DND-41 (cell line): ENCODE data around the gene XYLT1.
A peak's percentile ranks its signal among the peaks of the same experiment; 100 is the strongest.

ENCODE experiments used
- ATAC-seq: fragments of 200-7000 bp; cut with Tn5 transposase; 3 replicates; pipeline ENCODE4 v1.9.1; 2021; ENCODE audit warnings: low read depth; ENCODE audit not compliant: insufficient read depth
- DNase-seq: peaks from one replicate; pipeline ENCODE4 v3.0.0-alpha.2; 2020
- H2AFZ ChIP-seq: 2 replicates; pipeline ENCODE4 v1.6.0; 2012; ENCODE audit warnings: low read depth, low read length
- H3K27ac ChIP-seq: 2 replicates; pipeline ENCODE4 v1.5.1; 2012; ENCODE audit warnings: low read length, inconsistent platforms
- H3K27me3 ChIP-seq: fragments of 200-600 bp; sonication (generic); 2 replicates; pipeline ENCODE4 v1.6.0; 2012; ENCODE audit warnings: low read length, mild to moderate bottlenecking, inconsistent platforms; ENCODE audit not compliant: insufficient read depth, poor library complexity
- H3K36me3 ChIP-seq: 2 replicates; pipeline ENCODE4 v1.5.1; 2012; ENCODE audit warnings: low read length, inconsistent platforms; ENCODE audit not compliant: insufficient read depth
- H3K4me1 ChIP-seq: 2 replicates; pipeline ENCODE4 v1.5.1; 2012; ENCODE audit warnings: mild to moderate bottlenecking, low read length; ENCODE audit not compliant: insufficient read depth
- H3K4me2 ChIP-seq: 2 replicates; pipeline ENCODE4 v1.6.0; 2012; ENCODE audit warnings: mild to moderate bottlenecking, moderate library complexity, low read length, inconsistent platforms; ENCODE audit not compliant: insufficient read depth
- H3K4me3 ChIP-seq, 2 experiments: fragments of 200-600 bp in 1 of 2; shearing (Covaris generic) in 1 of 2; 2 replicates each; pipeline ENCODE4 v1.5.1; 2012 to 2016; ENCODE audit warnings: inconsistent platforms in 2 of 2, low read length in 2 of 2, mild to moderate bottlenecking in 2 of 2, low read depth in 1 of 2, moderate library complexity in 1 of 2
- H3K79me2 ChIP-seq: 2 replicates; pipeline ENCODE4 v1.6.0; 2012; ENCODE audit warnings: low read length, inconsistent platforms; ENCODE audit not compliant: insufficient read depth
- H3K9ac ChIP-seq: 2 replicates; pipeline ENCODE4 v1.6.0; 2012; ENCODE audit warnings: low read depth, mild to moderate bottlenecking, inconsistent platforms, low read length, moderate library complexity
- H3K9me3 ChIP-seq: 2 replicates; pipeline ENCODE4 v1.5.1; 2012; ENCODE audit warnings: low read length, moderate library complexity, mild to moderate bottlenecking, inconsistent platforms; ENCODE audit not compliant: insufficient read depth, severe bottlenecking
- H4K20me1 ChIP-seq: 2 replicates; pipeline ENCODE4 v1.6.0; 2012; ENCODE audit warnings: low read length; ENCODE audit not compliant: insufficient read depth
- CTCF ChIP-seq: IDR thresholded peaks from 2 replicates; pipeline ENCODE4 v1.5.1; 2012; ENCODE audit warnings: borderline replicate concordance, low read length, moderate library complexity, mild to moderate bottlenecking; ENCODE audit not compliant: poor library complexity, severe bottlenecking; ENCODE audit errors: extremely low read depth
- EZH2 ChIP-seq: IDR thresholded peaks from 3 replicates; pipeline ENCODE4 v1.6.1; 2012; ENCODE audit warnings: borderline replicate concordance, low read depth, mild to moderate bottlenecking, moderate library complexity, low read length, inconsistent platforms; ENCODE audit not compliant: severe bottlenecking

Gene XYLT1

GRCh38 chr16:17346621-17347569, 123.9 kb downstream of the XYLT1 start:
- Histone ChIP-seq H3K4me1 (no peaks in the 10 kb centered on the region), H3K9ac (no peak overlapping the region)

GRCh38 chr16:17345043-17345442, 125.7 kb downstream of the XYLT1 start:
- DNase-seq (no peak), ATAC-seq (no peak)
- TF ChIP-seq CTCF (no peak), EZH2 (no peak)
- Histone ChIP-seq H3K4me1 (no peaks in the 10 kb centered on the region), H3K27ac (no peak overlapping the region), H3K9ac (no peak overlapping the region), H3K27me3 (no peaks in the 10 kb centered on the region), H3K36me3 (no peaks in the 10 kb centered on the region), H2AFZ (no peak overlapping the region), H3K79me2 (no peaks in the 10 kb centered on the region), H3K4me2 (no peak overlapping the region), H3K4me3 (no peak overlapping the region), H3K9me3 (no peaks in the 10 kb centered on the region), H4K20me1 (no peaks in the 10 kb centered on the region)

More at GRCh38 chr16:17346621-17347569, 123.9 kb downstream of the XYLT1 start:
- Histone ChIP-seq H3K27me3 (no peaks in the 10 kb centered on the region), H3K4me3 (no peak overlapping the region), H3K4me2 (no peak overlapping the region), H3K79me2 (no peaks in the 10 kb centered on the region), H4K20me1 (no peaks in the 10 kb centered on the region), H2AFZ (no peak overlapping the region; the same call in 1 of the 2 replicates), H3K27ac (no peak overlapping the region), H3K36me3 (no peaks in the 10 kb centered on the region), H3K9me3 (no peaks in the 10 kb centered on the region)
- TF ChIP-seq CTCF (no peak), EZH2 (no peak)
- ATAC-seq (peak; percentile 72), DNase-seq (peak; percentile 59)

GRCh38 chr16:17343728-17344127, 127.0 kb downstream of the XYLT1 start:
- Histone ChIP-seq H4K20me1 (no peaks in the 10 kb centered on the region), H3K4me2 (no peak overlapping the region), H3K9ac (no peak overlapping the region), H3K36me3 (no peaks in the 10 kb centered on the region), H3K79me2 (no peaks in the 10 kb centered on the region), H3K4me3 (no peak overlapping the region), H3K27ac (no peak overlapping the region), H2AFZ (no peak overlapping the region), H3K4me1 (no peaks in the 10 kb centered on the region), H3K9me3 (no peaks in the 10 kb centered on the region), H3K27me3 (no peaks in the 10 kb centered on the region)
- ATAC-seq (no peak), DNase-seq (no peak)
- no peak for TF ChIP-seq CTCF
- TF ChIP-seq EZH2 = no peak
